Gastroesophageal sphincter (tissue), 4 donors: ENCODE results near the gene ARSH. TPM values are rescaled to one million over a fixed set of nuclear protein-coding genes. Genes with fewer than 3 reads are reported as not detected.
"Not testable (repeated sequence)": the region's sequence is repeated elsewhere in the genome, so short reads cannot be mapped to it uniquely, and the experiment has no call there.

Experiments used
- ATAC-seq: fragments of 150-250 bp; one replicate; pipeline ENCODE4 v1.9.1; 2016; ENCODE audit warnings: mild to moderate bottlenecking, moderate library complexity
- H3K27ac ChIP-seq, 4 donors: fragments of 200-600 bp; sonication (generic) in 3 of 4; 1 replicate in 3 of 4; 2 replicates in 1 of 4; pipeline ENCODE4 v1.5.1; 2016 to 2019
- H3K27me3 ChIP-seq: fragments of 200-600 bp; sonication (generic); one replicate; pipeline ENCODE4 v1.5.1; 2019
- H3K36me3 ChIP-seq, 2 donors: fragments of 200-600 bp; sonication (generic); one replicate each; pipeline ENCODE4 v1.5.1; 2019; ENCODE audit warnings: control low read depth in 1 of 2
- H3K4me1 ChIP-seq, 3 donors: fragments of 200-600 bp; sonication (generic); 1 replicate in 2 of 3; 2 replicates in 1 of 3; pipeline ENCODE4 v1.5.1; 2016 to 2019; ENCODE audit warnings: control low read depth in 2 of 3
- H3K4me3 ChIP-seq, 2 donors: fragments of 200-600 bp; sonication (generic); one replicate each; pipeline ENCODE4 v1.5.1; 2019; ENCODE audit warnings: mild to moderate bottlenecking in 1 of 2, moderate library complexity in 1 of 2
- H3K9me3 ChIP-seq, 3 donors: fragments of 200-600 bp; sonication (generic); one replicate each; pipeline ENCODE4 v1.5.1; 2017 to 2019; ENCODE audit warnings: control low read depth in 2 of 3
- EP300 ChIP-seq: sonication (generic); formaldehyde crosslinking; IDR thresholded peaks from one replicate; pipeline ENCODE4 v1.6.1; 2017; ENCODE audit warnings: antibody characterized with exemption, mild to moderate bottlenecking
- POLR2A ChIP-seq, 2 donors: fragments of 450-650 bp; IDR thresholded peaks; one replicate each; pipeline ENCODE4 v1.6.1; 2017; ENCODE audit warnings: antibody characterized with exemption in 2 of 2, mild to moderate bottlenecking in 2 of 2, moderate library complexity in 1 of 2
- POLR2AphosphoS5 ChIP-seq: sonication (generic); formaldehyde crosslinking; IDR thresholded peaks from one replicate; pipeline ENCODE4 v1.6.1; 2017; ENCODE audit warnings: antibody characterized with exemption
- whole genome bisulfite sequencing, 2 donors: methylation state at CpG; one replicate each; pipeline ENCODE4 v1.1.5; 2018; ENCODE audit warnings: low coverage in 1 of 2; 5-methylcytosine and 5-hydroxymethylcytosine counted together
- total RNA-seq, 4 donors: library from RNA; depleted of rRNA; stranded (reverse); fragments of >200 nt; gene quantifications; one replicate each; pipeline ENCODE4 v1.1.0, GENCODE V29; 2016
- TF ChIP-seq, protein P1 (sequence below), 4 experiments: fragments of 200-600 bp in 2 of 4; fragments of 450-650 bp in 2 of 4; sonication (generic) in 1 of 4; IDR thresholded peaks; one replicate each; pipeline ENCODE4 v1.5.1; 2017 to 2019; ENCODE audit warnings: antibody characterized with exemption in 4 of 4, mild to moderate bottlenecking in 2 of 4, moderate library complexity in 2 of 4

ARSH gene, protein sequence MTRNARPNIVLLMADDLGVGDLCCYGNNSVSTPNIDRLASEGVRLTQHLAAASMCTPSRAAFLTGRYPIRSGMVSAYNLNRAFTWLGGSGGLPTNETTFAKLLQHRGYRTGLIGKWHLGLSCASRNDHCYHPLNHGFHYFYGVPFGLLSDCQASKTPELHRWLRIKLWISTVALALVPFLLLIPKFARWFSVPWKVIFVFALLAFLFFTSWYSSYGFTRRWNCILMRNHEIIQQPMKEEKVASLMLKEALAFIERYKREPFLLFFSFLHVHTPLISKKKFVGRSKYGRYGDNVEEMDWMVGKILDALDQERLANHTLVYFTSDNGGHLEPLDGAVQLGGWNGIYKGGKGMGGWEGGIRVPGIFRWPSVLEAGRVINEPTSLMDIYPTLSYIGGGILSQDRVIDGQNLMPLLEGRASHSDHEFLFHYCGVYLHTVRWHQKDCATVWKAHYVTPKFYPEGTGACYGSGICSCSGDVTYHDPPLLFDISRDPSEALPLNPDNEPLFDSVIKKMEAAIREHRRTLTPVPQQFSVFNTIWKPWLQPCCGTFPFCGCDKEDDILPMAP
- total RNA-seq = under 1 TPM in 1 of 4 donors, not detected in 3; 0.42 TPM

DNA sequence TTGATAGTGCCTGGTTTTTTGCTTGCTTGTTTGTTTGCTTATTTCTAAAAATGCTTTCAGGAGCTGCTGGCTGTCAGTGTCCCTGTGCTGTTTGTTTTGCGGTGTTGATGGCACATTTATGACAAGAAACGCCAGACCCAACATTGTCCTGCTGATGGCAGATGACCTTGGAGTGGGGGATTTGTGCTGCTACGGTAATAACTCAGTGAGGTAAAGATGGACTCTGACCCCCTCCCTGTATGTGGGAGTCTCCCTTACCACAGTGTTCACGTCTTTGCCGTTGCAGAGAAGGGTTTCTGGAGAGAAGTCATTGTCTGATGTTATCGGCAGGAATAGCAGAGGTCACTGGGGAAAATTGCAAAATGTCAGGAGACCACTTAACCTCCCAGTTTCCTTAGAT is at the start of gene ARSH:
Gene ARSH, plus strand, starts transcription at position 52 of the 400 bp plus-strand sequence. Its CDS starts 67 bp downstream, at position 119.
- no peaks in the 10 kb centered on the region for H3K27me3 ChIP-seq
- no peak for TF ChIP-seq POLR2A (IDR thresholded peaks at IDR 0.05)
- no peak for TF ChIP-seq EP300
- no peak for TF ChIP-seq POLR2AphosphoS5
- TF ChIP-seq, protein P1, sequence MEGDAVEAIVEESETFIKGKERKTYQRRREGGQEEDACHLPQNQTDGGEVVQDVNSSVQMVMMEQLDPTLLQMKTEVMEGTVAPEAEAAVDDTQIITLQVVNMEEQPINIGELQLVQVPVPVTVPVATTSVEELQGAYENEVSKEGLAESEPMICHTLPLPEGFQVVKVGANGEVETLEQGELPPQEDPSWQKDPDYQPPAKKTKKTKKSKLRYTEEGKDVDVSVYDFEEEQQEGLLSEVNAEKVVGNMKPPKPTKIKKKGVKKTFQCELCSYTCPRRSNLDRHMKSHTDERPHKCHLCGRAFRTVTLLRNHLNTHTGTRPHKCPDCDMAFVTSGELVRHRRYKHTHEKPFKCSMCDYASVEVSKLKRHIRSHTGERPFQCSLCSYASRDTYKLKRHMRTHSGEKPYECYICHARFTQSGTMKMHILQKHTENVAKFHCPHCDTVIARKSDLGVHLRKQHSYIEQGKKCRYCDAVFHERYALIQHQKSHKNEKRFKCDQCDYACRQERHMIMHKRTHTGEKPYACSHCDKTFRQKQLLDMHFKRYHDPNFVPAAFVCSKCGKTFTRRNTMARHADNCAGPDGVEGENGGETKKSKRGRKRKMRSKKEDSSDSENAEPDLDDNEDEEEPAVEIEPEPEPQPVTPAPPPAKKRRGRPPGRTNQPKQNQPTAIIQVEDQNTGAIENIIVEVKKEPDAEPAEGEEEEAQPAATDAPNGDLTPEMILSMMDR (IDR thresholded peaks at IDR 0.05) = no peak
- no peak for ATAC-seq
- H3K27ac ChIP-seq = no peak within 1 kb of the TSS
- 62 to 83% methylated on average over 2 to 3 of the region's 6 CpGs for WGBS, 2 donors
- no peaks in the 10 kb centered on the region for H3K36me3 ChIP-seq
- no peaks in the 10 kb centered on the region for H3K4me1 ChIP-seq
- H3K9me3 ChIP-seq = peaks cover 0 to 10% (median 0%) of the 10 kb centered on the region in 3 donors
- H3K4me3 ChIP-seq = no peak within 1 kb of the TSS

DNA sequence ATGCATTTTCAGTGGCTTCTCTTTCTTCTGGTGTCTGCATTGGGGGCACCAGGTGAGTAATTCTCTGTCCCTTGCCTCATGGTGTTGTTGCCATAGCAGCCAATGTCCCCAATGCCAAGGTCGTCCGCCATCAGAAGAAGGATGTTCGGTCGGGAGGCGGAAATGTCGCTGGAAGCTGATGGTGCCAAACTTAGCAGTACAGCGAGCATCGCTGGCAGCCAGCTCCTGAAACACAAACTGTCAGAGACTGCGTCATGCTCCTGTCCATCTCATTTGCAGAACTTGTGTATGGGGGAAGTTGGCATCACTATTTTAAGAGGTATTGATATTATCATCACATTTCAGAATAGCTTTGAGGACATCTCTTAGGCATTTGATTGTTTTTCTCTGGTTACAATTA is 48.1 kb upstream of the ARSH start:
- no peaks in the 10 kb centered on the region for H3K9me3 ChIP-seq
- H3K27ac ChIP-seq = no peak overlapping the region
- H3K27me3 ChIP-seq = no peaks in the 10 kb centered on the region
- H3K4me1 ChIP-seq = no peaks in the 10 kb centered on the region
- H3K4me3 ChIP-seq = no peak overlapping the region
- WGBS, 2 donors = no CpG with 5 or more reads among the region's 9 CpGs
- TF ChIP-seq POLR2AphosphoS5 = no peak
- no peak for TF ChIP-seq POLR2A (IDR thresholded peaks at IDR 0.05)
- TF ChIP-seq, protein P1 (IDR thresholded peaks at IDR 0.05) = no peak
- TF ChIP-seq EP300 = no peak
- no peaks in the 10 kb centered on the region for H3K36me3 ChIP-seq
- ATAC-seq = no peak

DNA sequence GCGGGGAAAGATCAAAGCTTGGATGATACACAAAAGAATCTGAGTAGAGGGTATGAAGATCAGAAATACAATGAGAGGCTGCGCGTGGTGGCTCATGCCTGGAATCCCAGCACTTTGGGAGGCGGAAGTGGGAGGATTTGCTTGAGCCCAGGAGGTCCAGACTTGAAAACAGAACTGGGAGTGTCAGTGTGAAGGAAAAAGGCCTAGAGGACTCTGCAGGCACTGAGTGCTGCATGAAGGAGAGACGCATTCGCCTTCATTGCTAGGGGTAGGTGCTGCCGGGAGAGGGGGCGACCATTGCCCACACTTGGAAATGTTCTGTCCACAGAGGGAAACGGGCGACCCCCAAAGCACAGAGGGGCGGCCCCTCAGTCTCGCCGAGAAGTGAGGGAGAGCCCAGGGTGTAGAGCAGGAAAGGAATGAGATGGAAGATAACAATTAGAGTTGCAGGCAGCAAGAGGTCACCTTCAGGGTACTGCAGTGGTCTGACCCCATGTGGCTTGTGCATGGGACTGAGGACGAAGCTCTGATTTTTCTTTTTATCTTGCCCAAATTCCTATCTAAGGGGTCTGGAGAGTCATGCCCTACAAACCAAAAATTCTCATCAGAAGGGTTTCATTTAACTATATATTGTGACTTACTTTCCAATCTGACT is 45.4 kb upstream of the ARSH start:
- no peaks in the 10 kb centered on the region for H3K36me3 ChIP-seq
- H3K9me3 ChIP-seq = no peaks in the 10 kb centered on the region
- TF ChIP-seq, protein P1 (IDR thresholded peaks at IDR 0.05) = no peak
- no peak for TF ChIP-seq POLR2A (IDR thresholded peaks at IDR 0.05)
- TF ChIP-seq POLR2AphosphoS5 = no peak
- no peak for TF ChIP-seq EP300
- no peak overlapping the region for H3K4me3 ChIP-seq
- 67 to 83% methylated on average over 1 of the region's 14 CpGs for WGBS, 2 donors
- no peaks in the 10 kb centered on the region for H3K27me3 ChIP-seq
- no peaks in the 10 kb centered on the region for H3K4me1 ChIP-seq
- no peak for ATAC-seq
- H3K27ac ChIP-seq = no peak overlapping the region

DNA sequence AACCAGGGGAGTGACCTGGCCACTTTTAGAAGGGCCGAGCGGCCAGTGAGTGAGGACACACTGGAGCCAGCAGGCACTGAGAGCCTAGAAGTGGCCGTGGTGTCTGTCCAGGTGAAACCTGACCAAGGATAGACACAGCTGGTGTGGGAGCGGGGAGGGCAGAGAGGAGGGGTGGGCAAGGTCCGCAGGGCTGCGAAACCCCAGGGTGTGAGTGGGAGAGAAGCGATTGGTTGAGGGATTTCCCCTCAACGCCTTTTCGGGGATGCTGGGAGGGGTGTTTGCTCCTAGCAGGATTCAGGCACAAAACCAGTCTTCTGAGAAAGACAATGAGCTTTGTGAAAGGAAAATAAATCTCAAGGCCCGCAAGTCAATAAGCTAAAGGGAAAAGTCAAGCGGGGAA is 44.0 kb upstream of the ARSH start:
- Histone ChIP-seq H3K27ac (no peak overlapping the region), H3K36me3 (no peaks in the 10 kb centered on the region), H3K27me3 (no peaks in the 10 kb centered on the region), H3K4me3 (no peak overlapping the region), H3K9me3 (no peaks in the 10 kb centered on the region), H3K4me1 (no peaks in the 10 kb centered on the region)
- WGBS, 2 donors = 80 to 91% methylated on average over 5 of the region's 11 CpGs
- no peak for ATAC-seq
- TF ChIP-seq POLR2A (IDR thresholded peaks at IDR 0.05) (no peak), EP300 (no peak), POLR2AphosphoS5 (no peak)
- TF ChIP-seq, protein P1 (IDR thresholded peaks at IDR 0.05) = no peak

DNA sequence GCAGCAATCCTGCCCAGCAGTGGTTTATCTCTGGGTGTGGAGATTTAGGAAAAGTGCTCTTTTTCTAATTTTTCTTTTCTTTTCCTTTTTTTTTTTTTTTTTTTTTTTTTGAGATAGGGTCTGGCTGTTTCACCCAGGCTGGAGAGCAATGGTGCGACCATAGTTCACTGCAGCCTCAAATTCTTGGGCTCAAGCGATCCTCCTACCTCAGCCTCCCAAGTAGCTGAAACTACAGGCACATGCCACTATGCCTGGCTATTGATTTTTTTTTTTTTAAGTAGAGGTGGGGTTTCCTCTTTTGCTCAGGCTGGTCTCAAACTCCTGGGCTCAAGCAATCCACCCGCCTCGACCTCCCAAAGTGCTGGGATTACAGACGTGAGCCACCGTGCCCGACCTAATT is 42.9 kb upstream of the ARSH start:
- ATAC-seq, H3K36me3 ChIP-seq, H3K9me3 ChIP-seq, H3K4me3 ChIP-seq, H3K27ac ChIP-seq, H3K27me3 ChIP-seq, H3K4me1 ChIP-seq: not testable (repeated sequence)
- WGBS, 2 donors = 85% methylated on average over 4 of the region's 7 CpGs; no CpG with 5 or more reads in 1 of the 2 donors

DNA sequence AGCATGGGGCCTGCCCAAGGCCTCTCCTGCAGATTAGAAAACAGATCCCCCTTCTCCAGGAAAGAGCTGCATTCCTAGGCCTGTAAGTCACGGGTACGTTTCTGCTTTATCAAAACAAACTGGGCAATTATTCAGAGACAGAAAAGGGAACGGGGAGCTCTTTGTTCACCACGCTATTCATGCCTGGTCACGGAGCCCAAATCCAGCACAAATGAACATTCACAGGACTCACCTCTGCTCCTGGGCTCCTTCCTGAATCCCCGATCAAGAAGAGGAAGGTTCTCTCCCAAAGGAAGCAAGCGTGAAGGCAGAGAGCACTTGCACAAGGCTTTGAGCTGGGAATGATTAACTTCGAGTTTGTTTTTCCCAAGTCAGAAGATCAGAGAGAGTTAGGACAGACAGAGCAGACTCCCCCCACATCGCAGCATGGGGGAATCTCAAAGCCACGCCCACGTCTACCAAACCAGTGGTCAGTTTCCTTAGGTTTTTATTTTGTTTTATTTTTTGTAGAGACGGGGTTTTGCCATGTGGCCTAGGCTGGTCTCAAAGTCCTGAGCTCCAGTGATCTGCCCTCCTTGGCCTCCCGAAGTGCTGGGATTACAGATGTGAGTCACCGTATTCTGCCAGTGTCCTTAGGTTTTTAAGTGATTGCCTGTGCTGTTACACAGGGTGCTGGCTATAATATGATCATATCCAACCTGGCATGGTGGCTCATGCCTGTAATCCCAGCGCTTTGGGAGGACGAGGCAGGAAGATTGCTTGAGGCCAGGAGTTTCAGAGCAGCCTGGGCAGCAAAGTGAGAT is 42.2 kb upstream of the ARSH start:
- H3K9me3 ChIP-seq, H3K27ac ChIP-seq, H3K4me1 ChIP-seq, H3K4me3 ChIP-seq, H3K36me3 ChIP-seq, H3K27me3 ChIP-seq, ATAC-seq: not testable (repeated sequence)
- 18 to 29% methylated on average over 4 of the region's 16 CpGs for WGBS, 2 donors
